Erythroblast (primary cell): ENCODE results near the gene ST6GAL1.

ENCODE experiments used
- GATA1 ChIP-seq: IDR thresholded peaks from 2 replicates; pipeline ENCODE4 v1.6.1; 2011; ENCODE audit warnings: low read depth, mild to moderate bottlenecking, control low read depth, low read length, moderate library complexity
- POLR2A ChIP-seq: IDR thresholded peaks from 2 replicates; pipeline ENCODE4 v1.6.1; 2011; ENCODE audit warnings: mild to moderate bottlenecking, low read length

DNA sequence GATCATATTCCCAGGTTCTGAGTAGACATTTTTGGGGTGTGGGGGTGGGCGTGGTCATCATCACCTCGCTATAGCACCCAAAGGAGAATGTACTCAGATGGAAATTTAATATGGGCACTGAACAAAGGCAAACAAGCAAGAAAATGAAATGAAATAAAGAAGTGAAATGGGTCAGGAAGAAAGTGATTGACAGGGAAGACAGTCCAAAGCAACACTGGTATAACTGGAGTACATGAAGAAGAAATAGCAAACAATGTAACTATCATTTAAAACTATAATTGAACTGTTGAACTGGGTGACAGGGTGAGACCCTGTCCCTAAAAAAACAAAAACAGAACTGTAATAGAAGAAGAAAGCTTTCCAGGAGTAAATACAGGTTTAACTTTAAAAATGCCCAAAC is 184.2 kb downstream of the ST6GAL1 start:
- TF ChIP-seq POLR2A (no peak), GATA1 (no peak)
